Prostate gland (tissue), 2 donors: ENCODE results near the gene ZNF207. TPM values are rescaled to one million over a fixed set of nuclear protein-coding genes. Genes with fewer than 3 reads are reported as not detected.
"Not testable (repeated sequence)": the region's sequence is repeated elsewhere in the genome, so short reads cannot be mapped to it uniquely, and the experiment has no call there.

Experiments used
- DNase-seq: peaks from one replicate; pipeline ENCODE4 v3.0.0-alpha.2; 2019; ENCODE audit warnings: low spot score
- H3K27ac ChIP-seq, 2 donors: fragments of 200-600 bp; sonication (generic); 2 replicates each; pipeline ENCODE4 v1.5.1; 2017 to 2019
- H3K27me3 ChIP-seq: fragments of 200-600 bp; sonication (generic); replicated peaks from 2 replicates; pipeline ENCODE4 v1.5.1; 2019; ENCODE audit not compliant: insufficient read depth
- H3K36me3 ChIP-seq, 2 donors: fragments of 200-600 bp; sonication (generic); 1 replicate in 1 of 2; 2 replicates in 1 of 2; pipeline versions ENCODE4 v1.5.1 to v1.8.1; 2017 to 2019
- H3K4me1 ChIP-seq: fragments of 200-600 bp; sonication (generic); replicated peaks from 2 replicates; pipeline ENCODE4 v1.5.1; 2019
- H3K4me3 ChIP-seq, 2 donors: fragments of 200-600 bp; sonication (generic); 2 replicates each; pipeline ENCODE4 v1.5.1; 2017 to 2019
- H3K9me3 ChIP-seq: fragments of 200-600 bp; sonication (generic); 2 replicates; pipeline ENCODE4 v1.5.1; 2017
- POLR2A ChIP-seq: fragments of 450-650 bp; IDR thresholded peaks from one replicate; pipeline ENCODE4 v1.6.1; 2016; ENCODE audit warnings: antibody characterized with exemption, mild to moderate bottlenecking
- POLR2AphosphoS5 ChIP-seq: sonication (generic); formaldehyde crosslinking; IDR thresholded peaks from one replicate; pipeline ENCODE4 v1.6.1; 2017; ENCODE audit warnings: antibody characterized with exemption
- WGBS: methylation state at CpG from one replicate; pipeline ENCODE4 v1.1.5; 2018; 5-methylcytosine and 5-hydroxymethylcytosine counted together
- intact Hi-C: fragments of 100-400 bp; cut with DNase I; formaldehyde crosslinking; loops from one replicate; pipeline ENCODE4 v1.14.2; 2022
- total RNA-seq, 2 donors: library from RNA; depleted of rRNA; stranded (reverse); fragments of >200 nt; gene quantifications; one replicate each; pipeline ENCODE4 v1.1.0, GENCODE V29; 2016
- TF ChIP-seq, protein P1 (sequence below), 4 experiments: fragments of 200-600 bp in 2 of 4; fragments of 450-650 bp in 2 of 4; sonication (generic) in 2 of 4; IDR thresholded peaks; 1 replicate in 3 of 4; 2 replicates in 1 of 4; pipeline ENCODE4 v1.5.1; 2016 to 2019; ENCODE audit warnings: antibody characterized with exemption in 4 of 4, mild to moderate bottlenecking in 2 of 4, moderate library complexity in 2 of 4

Gene ZNF207
- total RNA-seq, 2 donors from 2014 or later, result 91.3 to 168 TPM

DNA sequence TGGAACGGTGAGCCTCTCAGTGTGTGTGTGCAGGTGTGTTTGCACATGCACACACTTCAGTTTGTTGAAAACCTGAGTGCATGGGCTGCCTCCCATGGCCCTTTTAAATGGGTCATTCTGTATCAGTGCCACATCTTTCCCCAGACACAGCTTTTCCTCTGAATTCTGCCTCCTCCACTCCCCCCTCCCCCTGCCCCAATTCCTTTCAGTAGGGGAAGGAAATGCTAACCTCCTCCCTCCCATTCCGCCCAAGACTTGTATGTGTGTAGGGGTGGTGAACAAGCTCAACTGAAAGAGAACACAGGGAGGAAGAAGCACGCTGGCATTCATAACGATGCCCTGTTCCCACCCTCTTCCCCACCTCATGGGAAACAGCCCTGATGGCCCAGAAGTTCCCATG, 42.3 kb upstream of the ZNF207 start:
- no peaks in the 10 kb centered on the region for H3K27me3 ChIP-seq
- H3K4me3 ChIP-seq, result no peak overlapping the region
- H3K27ac ChIP-seq, result no peak overlapping the region
- H3K4me1 ChIP-seq, result no peaks in the 10 kb centered on the region
- H3K36me3 ChIP-seq, result no peaks in the 10 kb centered on the region
- intact Hi-C loops, result no loop called here
- 43% methylated on average over 4 of the region's 4 CpGs for WGBS
- no peak for DNase-seq
- H3K9me3 ChIP-seq, result no peaks in the 10 kb centered on the region
- TF ChIP-seq POLR2AphosphoS5 (no peak), POLR2A (no peak)
- TF ChIP-seq, protein P1, sequence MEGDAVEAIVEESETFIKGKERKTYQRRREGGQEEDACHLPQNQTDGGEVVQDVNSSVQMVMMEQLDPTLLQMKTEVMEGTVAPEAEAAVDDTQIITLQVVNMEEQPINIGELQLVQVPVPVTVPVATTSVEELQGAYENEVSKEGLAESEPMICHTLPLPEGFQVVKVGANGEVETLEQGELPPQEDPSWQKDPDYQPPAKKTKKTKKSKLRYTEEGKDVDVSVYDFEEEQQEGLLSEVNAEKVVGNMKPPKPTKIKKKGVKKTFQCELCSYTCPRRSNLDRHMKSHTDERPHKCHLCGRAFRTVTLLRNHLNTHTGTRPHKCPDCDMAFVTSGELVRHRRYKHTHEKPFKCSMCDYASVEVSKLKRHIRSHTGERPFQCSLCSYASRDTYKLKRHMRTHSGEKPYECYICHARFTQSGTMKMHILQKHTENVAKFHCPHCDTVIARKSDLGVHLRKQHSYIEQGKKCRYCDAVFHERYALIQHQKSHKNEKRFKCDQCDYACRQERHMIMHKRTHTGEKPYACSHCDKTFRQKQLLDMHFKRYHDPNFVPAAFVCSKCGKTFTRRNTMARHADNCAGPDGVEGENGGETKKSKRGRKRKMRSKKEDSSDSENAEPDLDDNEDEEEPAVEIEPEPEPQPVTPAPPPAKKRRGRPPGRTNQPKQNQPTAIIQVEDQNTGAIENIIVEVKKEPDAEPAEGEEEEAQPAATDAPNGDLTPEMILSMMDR (IDR thresholded peaks at IDR 0.05), result no peak

DNA sequence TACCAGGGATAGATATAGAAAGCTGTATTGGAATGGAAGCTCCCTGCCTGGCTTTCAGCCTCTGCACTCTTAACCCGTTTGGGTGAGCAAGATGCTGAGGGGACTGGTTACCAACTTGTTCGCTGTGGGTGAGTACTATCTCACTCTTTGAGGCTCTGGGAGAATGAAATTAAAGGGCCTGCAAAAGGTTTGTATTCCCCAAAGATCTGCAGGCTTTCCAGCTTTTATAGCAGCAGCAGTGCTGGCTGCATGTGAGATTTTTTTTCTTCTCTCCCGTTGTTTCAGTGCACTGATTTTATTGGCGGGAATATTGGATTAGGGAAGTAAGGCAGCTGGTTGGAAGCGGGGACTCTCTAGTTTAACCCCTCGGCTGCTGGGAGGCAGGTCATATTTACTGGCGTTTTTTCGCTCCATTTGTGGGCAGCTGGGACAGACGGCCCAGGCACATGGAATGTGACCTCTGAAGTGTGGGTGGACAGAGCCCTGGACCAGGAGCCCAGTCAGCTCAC, 38.9 kb upstream of the ZNF207 start:
- Histone ChIP-seq H3K9me3 (no peaks in the 10 kb centered on the region), H3K4me3 (no peak overlapping the region), H3K27me3 (no peaks in the 10 kb centered on the region), H3K36me3 (no peaks in the 10 kb centered on the region), H3K27ac (no peak overlapping the region), H3K4me1 (no peaks in the 10 kb centered on the region)
- DNase-seq, result no peak
- intact Hi-C loops, result no loop called here
- TF ChIP-seq, protein P1 (IDR thresholded peaks at IDR 0.05), result no peak
- no peak for TF ChIP-seq POLR2AphosphoS5
- TF ChIP-seq POLR2A, result no peak
- WGBS, result 16% methylated on average over 9 of the region's 9 CpGs

DNA sequence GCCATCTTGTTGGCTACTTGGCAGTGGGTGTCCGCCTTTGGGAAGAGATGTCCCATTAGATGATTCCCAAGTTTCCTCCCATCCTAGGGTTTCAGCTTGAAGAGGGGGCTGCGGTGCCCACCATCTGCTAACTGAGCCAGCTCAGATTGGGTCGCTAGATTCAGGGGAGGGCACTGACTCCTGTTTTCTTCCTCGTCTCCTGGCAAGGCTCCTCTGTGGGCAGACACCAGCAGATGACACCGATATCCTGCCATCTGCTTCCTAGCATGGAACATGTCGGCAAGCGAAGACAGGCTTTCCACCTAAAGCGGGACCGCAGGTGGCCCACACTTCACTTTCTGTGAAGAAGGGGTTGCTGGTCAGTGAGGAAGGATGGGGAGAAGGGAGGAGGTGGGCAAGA, 35.3 kb upstream of the ZNF207 start:
- no peak overlapping the region for H3K27ac ChIP-seq
- no peaks in the 10 kb centered on the region for H3K36me3 ChIP-seq
- no peak for DNase-seq
- TF ChIP-seq POLR2AphosphoS5 (no peak), POLR2A (no peak)
- TF ChIP-seq, protein P1 (IDR thresholded peaks at IDR 0.05), result no peak
- intact Hi-C loops, result no loop called here
- 90% methylated on average over 9 of the region's 9 CpGs for WGBS
- no peak overlapping the region for H3K4me3 ChIP-seq
- no peaks in the 10 kb centered on the region for H3K9me3 ChIP-seq
- no peaks in the 10 kb centered on the region for H3K4me1 ChIP-seq
- no peaks in the 10 kb centered on the region for H3K27me3 ChIP-seq

DNA sequence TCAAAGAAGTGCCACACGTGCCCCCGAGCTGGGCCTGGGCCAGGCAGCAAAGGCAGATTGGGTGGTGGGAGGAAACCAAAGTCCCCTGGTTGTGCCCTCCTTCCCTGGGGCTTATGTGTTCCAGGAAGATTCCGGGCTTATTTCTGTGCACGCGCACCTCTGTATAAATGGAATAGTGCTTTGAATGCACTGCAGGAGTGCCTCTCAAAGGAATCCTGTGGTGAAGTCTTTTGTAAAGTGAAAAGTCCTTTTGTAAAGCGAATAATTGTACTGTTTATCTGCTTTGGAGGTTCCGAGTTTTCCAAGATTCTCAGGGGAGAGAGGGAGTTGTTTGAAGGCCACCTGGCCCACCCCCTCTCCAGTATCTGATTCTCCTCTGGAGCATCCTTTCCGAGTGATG, 34.8 kb upstream of the ZNF207 start:
- Histone ChIP-seq H3K36me3 (no peaks in the 10 kb centered on the region), H3K27ac (no peak overlapping the region), H3K9me3 (no peaks in the 10 kb centered on the region), H3K27me3 (no peaks in the 10 kb centered on the region), H3K4me3 (no peak overlapping the region), H3K4me1 (no peaks in the 10 kb centered on the region)
- DNase-seq, result no peak
- TF ChIP-seq, protein P1 (IDR thresholded peaks at IDR 0.05), result no peak
- no peak for TF ChIP-seq POLR2AphosphoS5
- TF ChIP-seq POLR2A, result no peak
- intact Hi-C loops, result no loop called here
- 93% methylated on average over 8 of the region's 8 CpGs for WGBS

DNA sequence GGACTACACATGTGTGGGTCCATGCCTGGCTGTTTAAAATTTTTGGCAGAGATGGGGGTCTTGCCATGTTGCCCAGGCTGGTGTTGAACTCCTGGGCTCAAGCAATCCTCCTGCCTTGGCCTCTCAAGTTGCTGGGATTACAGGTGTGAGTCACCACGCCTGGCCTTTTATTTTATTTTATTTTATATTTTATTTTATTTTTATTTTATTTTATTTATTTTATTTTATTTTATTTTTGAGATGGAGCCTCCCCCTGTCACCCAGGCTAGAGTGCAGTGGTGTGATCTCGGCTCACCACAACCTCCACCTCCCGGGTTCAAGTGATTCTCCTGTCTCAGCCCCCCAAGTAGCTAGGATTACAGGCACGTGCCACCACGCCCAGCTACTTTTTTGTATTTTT, 33.3 kb upstream of the ZNF207 start:
- H3K4me3 ChIP-seq, DNase-seq, H3K4me1 ChIP-seq, H3K27ac ChIP-seq, H3K9me3 ChIP-seq, H3K27me3 ChIP-seq, intact Hi-C loops, H3K36me3 ChIP-seq: not testable (repeated sequence)
- 93% methylated on average over 5 of the region's 5 CpGs for WGBS
